GM19328 (cell line): ENCODE measurements around the gene PPP1R12B.
A peak's percentile ranks its signal among the peaks of the same experiment; 100 is the strongest.
"Not testable (repeated sequence)": the region's sequence is repeated elsewhere in the genome, so short reads cannot be mapped to it uniquely, and the experiment has no call there.

Experiments used
- ATAC-seq: cut with Tn5 transposase; IDR thresholded peaks from one replicate; pipeline ENCODE4 v1.9.1; 2021; ENCODE audit warnings: mild to moderate bottlenecking, moderate library complexity; ENCODE audit not compliant: unreplicated experiment

PPP1R12B gene

GRCh38 chr1:202520857-202521216 lies 172.3 kb downstream of the PPP1R12B start:
- not testable (repeated sequence) for ATAC-seq

DNA sequence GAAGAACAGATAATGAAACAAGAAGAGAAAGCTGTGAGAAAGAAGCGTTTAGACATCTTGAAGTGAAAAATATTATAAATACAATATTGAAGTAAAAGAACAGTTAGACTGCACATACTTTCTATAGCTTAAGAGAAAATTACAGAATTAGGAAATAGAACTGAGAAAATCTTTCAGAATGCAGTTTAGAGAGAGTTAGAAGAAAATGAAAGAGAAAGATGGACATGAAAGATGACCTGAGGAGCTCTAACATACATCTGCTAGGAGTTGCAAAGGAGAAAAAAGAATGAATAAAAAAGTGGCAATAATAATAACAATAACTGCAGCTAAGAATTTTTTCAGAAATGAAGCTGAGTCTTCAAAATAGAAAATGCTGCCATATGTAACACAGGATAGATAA lies 173.0 kb downstream of the PPP1R12B start:
- ATAC-seq = not testable (repeated sequence)

DNA sequence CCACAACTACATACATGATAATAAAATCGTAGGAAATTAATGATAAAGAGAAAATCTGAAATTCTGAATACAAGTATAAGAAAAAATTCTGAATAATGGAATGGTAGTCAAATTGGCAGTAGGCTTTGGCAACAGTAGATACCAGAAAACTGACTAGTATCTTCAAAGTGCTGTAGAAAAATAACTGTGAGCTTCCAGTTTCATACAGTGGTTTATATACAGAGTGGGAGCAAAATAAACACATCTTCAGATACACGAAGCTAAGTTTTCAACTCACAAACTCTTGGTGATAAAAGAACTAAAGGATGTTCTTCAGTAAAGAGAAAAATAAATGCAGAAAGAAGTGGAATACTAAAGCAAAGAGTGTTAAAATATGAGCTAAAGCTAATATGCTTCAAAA lies 173.4 kb downstream of the PPP1R12B start:
- no peak for ATAC-seq

- ATAC-seq = not testable (repeated sequence)
Measured at GRCh38 chr1:202526056-202526455, 177.6 kb downstream of the PPP1R12B start.

GRCh38 chr1:202528096-202528722 lies 179.7 kb downstream of the PPP1R12B start:
- ATAC-seq = not testable (repeated sequence)

- ATAC-seq = not testable (repeated sequence)
Measured at GRCh38 chr1:202530686-202531085, 182.2 kb downstream of the PPP1R12B start.

DNA sequence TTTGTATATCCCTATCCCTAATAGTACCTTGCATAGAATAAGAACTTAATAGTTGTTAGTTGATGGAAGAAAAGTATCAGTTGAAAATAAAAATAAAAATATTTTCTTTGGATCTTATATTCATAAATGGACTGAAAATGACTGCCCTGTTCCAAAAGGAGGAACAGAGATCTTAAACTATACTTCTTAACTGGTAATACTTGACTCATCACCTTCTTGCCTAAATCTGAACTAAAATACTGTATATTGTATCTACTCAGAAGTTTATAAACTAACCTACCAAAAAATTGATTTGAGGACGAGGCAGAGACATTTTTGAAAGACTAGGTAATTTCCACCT lies 182.9 kb downstream of the PPP1R12B start:
- no peak for ATAC-seq

DNA sequence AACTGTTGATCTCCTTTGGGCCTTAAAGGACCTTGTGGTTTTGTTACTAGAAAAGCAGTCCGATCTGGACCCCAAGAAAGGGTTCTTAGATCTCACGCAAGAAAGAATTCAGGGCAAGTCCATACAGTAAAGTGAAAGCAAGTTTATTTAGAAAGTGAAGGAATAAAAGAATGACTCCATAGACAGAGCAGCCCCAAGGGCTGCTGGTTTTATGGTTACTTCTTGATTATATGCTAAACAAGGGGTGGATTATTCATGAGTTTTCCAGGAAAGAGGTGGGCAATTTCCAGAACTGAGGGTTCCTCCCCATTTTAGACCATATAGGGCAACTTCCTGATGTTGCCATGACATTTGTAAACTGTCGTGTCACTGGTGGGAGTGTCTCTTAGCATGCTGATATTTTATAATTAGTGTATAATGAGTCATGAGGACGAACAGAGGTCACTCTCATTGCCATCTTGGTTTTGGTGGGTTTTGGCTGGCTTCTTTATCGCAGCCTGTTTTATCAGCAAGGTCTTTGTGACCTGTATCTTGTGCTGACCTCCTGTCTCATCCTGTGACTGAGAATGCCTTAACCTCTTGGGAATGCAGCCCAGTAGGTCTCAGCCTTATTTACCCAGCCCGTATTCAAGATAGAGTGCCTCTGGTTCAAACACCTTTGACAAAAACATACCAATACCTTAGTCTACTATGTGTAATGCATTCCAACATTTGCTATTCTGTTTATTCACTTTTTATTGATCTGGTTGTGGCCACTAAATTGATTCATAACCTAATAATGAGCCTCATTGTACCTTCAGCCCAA lies 183.5 kb downstream of the PPP1R12B start:
- not testable (repeated sequence) for ATAC-seq

GRCh38 chr1:202539166-202539574 lies 190.7 kb downstream of the PPP1R12B start:
- ATAC-seq = not testable (repeated sequence)

GRCh38 chr1:202539583-202539982 lies 191.1 kb downstream of the PPP1R12B start:
- ATAC-seq = not testable (repeated sequence)

GRCh38 chr1:202540014-202540413 lies 191.5 kb downstream of the PPP1R12B start:
- no peak for ATAC-seq

DNA sequence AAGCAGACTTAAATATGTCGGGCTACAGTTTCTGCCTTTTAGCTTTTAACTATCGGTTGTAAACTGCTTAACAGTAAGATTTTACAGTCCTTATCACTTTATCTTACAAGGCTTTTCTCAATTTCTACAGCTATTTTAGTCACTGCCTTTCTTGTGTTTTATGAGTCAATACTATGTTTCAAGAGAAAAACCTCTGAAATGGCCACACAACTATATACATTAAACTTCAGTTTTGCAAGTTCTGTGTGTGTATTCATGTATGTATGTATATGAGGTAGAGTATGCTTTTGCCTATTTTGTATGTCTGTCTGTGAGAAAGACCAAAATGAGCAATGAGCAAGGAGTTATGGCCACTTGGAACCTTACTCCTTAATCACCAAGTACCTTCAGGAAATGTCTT lies 191.9 kb downstream of the PPP1R12B start:
- no peak for ATAC-seq

DNA sequence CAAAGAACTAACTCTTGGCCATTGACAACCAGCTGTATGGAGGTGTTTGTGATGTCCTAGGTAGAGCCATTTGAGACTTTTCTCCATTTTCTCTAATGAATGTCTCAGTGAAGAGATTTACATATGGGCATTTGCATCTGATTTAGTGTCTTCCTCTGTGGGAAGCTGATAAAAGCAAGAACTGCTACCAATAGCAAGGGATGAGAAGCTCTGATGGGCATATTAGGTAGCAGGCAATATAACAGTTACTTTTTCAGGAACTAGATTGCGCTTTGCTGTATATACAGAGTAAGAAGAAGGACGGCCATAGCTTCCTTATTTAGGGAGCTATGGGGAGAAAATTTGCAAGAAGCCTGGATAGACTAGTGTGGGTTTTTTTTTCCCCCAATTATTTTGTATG lies 192.4 kb downstream of the PPP1R12B start:
- not testable (repeated sequence) for ATAC-seq

GRCh38 chr1:202542415-202542814 lies 193.9 kb downstream of the PPP1R12B start:
- not testable (repeated sequence) for ATAC-seq

GRCh38 chr1:202543537-202543936 lies 195.0 kb downstream of the PPP1R12B start:
- not testable (repeated sequence) for ATAC-seq

DNA sequence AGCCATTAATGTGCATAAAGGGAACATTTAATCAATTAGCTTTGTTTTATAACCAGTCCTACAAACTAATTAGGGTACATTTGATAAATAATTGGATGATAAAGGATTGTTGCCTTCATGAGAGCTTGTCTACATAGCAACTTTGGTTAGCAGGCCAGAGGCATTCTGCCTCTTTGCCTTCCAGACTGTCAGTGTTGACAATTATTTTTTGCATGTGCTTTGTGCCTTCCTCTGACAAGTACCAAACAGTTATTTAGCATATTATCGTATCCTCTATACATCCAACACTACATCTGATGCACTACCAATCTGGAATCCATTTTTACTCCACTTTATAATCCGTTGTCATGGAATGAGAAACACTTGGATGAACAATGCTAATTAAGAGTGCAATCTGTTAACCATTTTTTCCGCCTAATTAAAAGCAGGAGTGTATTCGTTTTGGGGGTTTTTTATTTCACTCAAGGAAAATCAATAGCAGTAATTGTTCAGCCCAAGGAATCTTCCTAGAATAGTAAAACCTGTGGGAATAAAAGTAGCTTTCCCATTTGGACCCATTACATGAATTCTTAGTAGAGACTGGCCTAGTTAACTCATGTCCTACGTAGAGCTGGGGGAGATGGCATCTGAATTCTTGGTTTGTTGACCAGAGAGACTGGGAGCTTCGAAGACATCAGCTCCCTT lies 196.4 kb downstream of the PPP1R12B start:
- ATAC-seq = not testable (repeated sequence)

DNA sequence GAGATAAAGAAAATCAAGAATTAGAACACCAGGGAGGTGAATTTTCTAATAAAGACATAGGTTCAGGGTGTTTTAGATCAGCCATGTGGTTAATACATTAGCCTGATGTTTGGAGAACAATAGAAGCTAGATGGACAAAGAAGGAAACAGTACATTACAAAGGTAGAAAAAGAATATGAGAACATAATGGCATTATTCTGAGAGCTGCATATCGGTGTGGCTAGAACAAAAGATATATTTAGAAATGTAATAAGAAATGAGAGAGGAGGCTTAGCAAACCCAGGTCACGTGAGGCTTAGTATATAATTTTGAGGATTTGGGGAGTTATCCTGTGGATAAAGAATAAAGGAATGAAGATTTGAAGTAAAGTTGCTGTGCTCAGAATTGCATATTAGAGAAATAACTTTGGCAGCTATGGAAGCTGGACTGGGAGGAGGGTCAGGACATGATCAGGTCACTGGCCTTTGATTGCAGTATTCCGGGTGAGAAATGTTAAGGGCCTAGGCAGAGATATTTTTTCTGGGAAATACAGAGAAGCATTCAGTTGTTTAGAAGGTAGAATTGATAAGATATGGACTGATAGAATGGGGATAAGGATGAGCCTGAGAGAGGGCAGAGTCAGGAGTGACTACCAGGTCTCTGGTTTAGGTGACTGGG lies 197.3 kb downstream of the PPP1R12B start:
- not testable (repeated sequence) for ATAC-seq

GRCh38 chr1:202546377-202546776 lies 197.9 kb downstream of the PPP1R12B start:
- not testable (repeated sequence) for ATAC-seq

- peak; percentile 49 for ATAC-seq
Measured at GRCh38 chr1:202546796-202547195, 198.3 kb downstream of the PPP1R12B start.

- ATAC-seq = no peak
Measured at GRCh38 chr1:202547215-202547614, 198.7 kb downstream of the PPP1R12B start.

- not testable (repeated sequence) for ATAC-seq
Measured at GRCh38 chr1:202550088-202550487, 201.6 kb downstream of the PPP1R12B start.
